ENCODE data around the gene PAX3.

Gene PAX3

GRCh38 chr2:222270396-222270795 lies 28.4 kb downstream of the PAX3 start:
- no peak for DNase-seq (ENCODE audit: low read depth in 3 of 3, low spot score in 1 of 3)

GRCh38 chr2:222269132-222269531 lies 29.7 kb downstream of the PAX3 start:
- DNase-seq (ENCODE audit: low read depth in 3 of 3, low spot score in 1 of 3), result no peak

GRCh38 chr2:222268311-222268990 lies 30.3 kb downstream of the PAX3 start:
- DNase-seq (ENCODE audit: low read depth in 3 of 3, low spot score in 1 of 3), result no peak

- no peak for DNase-seq (ENCODE audit: low read depth in 3 of 3, low spot score in 1 of 3)
These were observed 33.9 kb downstream of the PAX3 start for GRCh38 chr2:222264791-222265320.

- DNase-seq (ENCODE audit: low read depth in 3 of 3, low spot score in 1 of 3), result no peak
These were observed 37.3 kb downstream of the PAX3 start for GRCh38 chr2:222261504-222261903.

GRCh38 chr2:222257645-222258044 lies 41.2 kb downstream of the PAX3 start:
- DNase-seq (ENCODE audit: low read depth in 3 of 3, low spot score in 1 of 3), result no peak

GRCh38 chr2:222256250-222256649 lies 42.5 kb downstream of the PAX3 start:
- DNase-seq (ENCODE audit: low read depth in 3 of 3, low spot score in 1 of 3), result no peak

GRCh38 chr2:222255090-222255489 lies 43.7 kb downstream of the PAX3 start:
- DNase-seq (ENCODE audit: low read depth in 3 of 3, low spot score in 1 of 3), result no peak

GRCh38 chr2:222250313-222250712 lies 48.5 kb downstream of the PAX3 start:
- DNase-seq (ENCODE audit: low read depth in 3 of 3, low spot score in 1 of 3), result no peak

- DNase-seq (ENCODE audit: low read depth in 3 of 3, low spot score in 1 of 3), result no peak
These were observed 49.4 kb downstream of the PAX3 start for GRCh38 chr2:222249444-222249843.

- DNase-seq (ENCODE audit: low read depth in 3 of 3, low spot score in 1 of 3), result no peak
These were observed 50.0 kb downstream of the PAX3 start for GRCh38 chr2:222248818-222249217.

GRCh38 chr2:222248256-222248655 lies 50.5 kb downstream of the PAX3 start:
- DNase-seq (ENCODE audit: low read depth in 3 of 3, low spot score in 1 of 3), result no peak

- no peak for DNase-seq (ENCODE audit: low read depth in 3 of 3, low spot score in 1 of 3)
These were observed 56.3 kb downstream of the PAX3 start for GRCh38 chr2:222242532-222242931.

GRCh38 chr2:222241128-222241870 lies 57.5 kb downstream of the PAX3 start:
- DNase-seq (ENCODE audit: low read depth in 3 of 3, low spot score in 1 of 3), result no peak

GRCh38 chr2:222240676-222241049 lies 58.1 kb downstream of the PAX3 start:
- no peak for DNase-seq (ENCODE audit: low read depth in 3 of 3, low spot score in 1 of 3)

- DNase-seq (ENCODE audit: low read depth in 3 of 3, low spot score in 1 of 3), result no peak
These were observed 58.7 kb downstream of the PAX3 start for GRCh38 chr2:222239945-222240675.

GRCh38 chr2:222239091-222239490 lies 59.7 kb downstream of the PAX3 start:
- no peak for DNase-seq (ENCODE audit: low read depth in 3 of 3, low spot score in 1 of 3)

- no peak for DNase-seq (ENCODE audit: low read depth in 3 of 3, low spot score in 1 of 3)
These were observed 60.7 kb downstream of the PAX3 start for GRCh38 chr2:222238072-222238471.

- DNase-seq (ENCODE audit: low read depth in 3 of 3, low spot score in 1 of 3), result no peak
These were observed 66.0 kb downstream of the PAX3 start for GRCh38 chr2:222232839-222233238.

GRCh38 chr2:222232372-222232771 lies 66.4 kb downstream of the PAX3 start:
- no peak for DNase-seq (ENCODE audit: low read depth in 3 of 3, low spot score in 1 of 3)

GRCh38 chr2:222228054-222228453 lies 70.7 kb downstream of the PAX3 start:
- DNase-seq (ENCODE audit: low read depth in 3 of 3, low spot score in 1 of 3), result no peak

- no peak for DNase-seq (ENCODE audit: low read depth in 3 of 3, low spot score in 1 of 3)
These were observed 80.0 kb downstream of the PAX3 start for GRCh38 chr2:222218786-222219185.
